Measurements from ENCODE around the gene NFATC1.

- TF ChIP-seq EZH2phosphoT487 (IDR thresholded peaks at IDR 0.05; ENCODE audit: insufficient read depth, low read depth) (no peak), EZH2 (IDR thresholded peaks at IDR 0.05; ENCODE audit: insufficient read depth, poor library complexity, severe bottlenecking) (no peak)
Measured at GRCh38 chr18:79471597-79471996, 75.9 kb downstream of the NFATC1 start.
